GM10248 (cell line): ENCODE results near the gene PPP1R27.

Experiments used
- CTCF ChIA-PET: fragments of 300-600 bp; sonication (Branson Sonifier 250); formaldehyde crosslinking; extraction: SDS; loops from one replicate; lab custom pipeline; 2021; ENCODE audit warnings: antibody characterized with exemption; lab: Yijun Ruan, JAX
- POLR2A ChIA-PET: fragments of 350-650 bp; sonication (Branson Sonifier 250); formaldehyde crosslinking; extraction: SDS; loops from one replicate; lab custom pipeline; 2020; ENCODE audit warnings: antibody characterized with exemption; lab: Yijun Ruan, JAX
- DNase-seq: peaks from one replicate; pipeline ENCODE4 v3.0.0; 2012; ENCODE audit errors: extremely low spot score
- CTCF ChIP-seq: IDR thresholded peaks from 2 replicates; pipeline ENCODE4 v1.5.1; 2012; ENCODE audit warnings: mild to moderate bottlenecking, low read depth; ENCODE audit errors: extremely low read depth, missing control alignments, control extremely low read depth

The PPP1R27 gene

GRCh38 chr17:81807210-81807719 lies 27.6 kb downstream of the PPP1R27 start:
- CTCF ChIA-PET: interaction anchor here (2.6 kb wide), 1 partner anchor 73 kb away, joined by 16 read pairs; no protein-coding TSS in a partner anchor
- no peak for DNase-seq
- TF ChIP-seq CTCF: no peak
- POLR2A ChIA-PET: interaction anchor here (0.6 kb wide), 2 partner anchors 269 to 1693 kb away, joined by 3 to 4 read pairs; no protein-coding TSS in a partner anchor

GRCh38 chr17:81806461-81807209 lies 28.2 kb downstream of the PPP1R27 start:
- no peak for TF ChIP-seq CTCF

GRCh38 chr17:81805707-81806460 lies 29.0 kb downstream of the PPP1R27 start:
- CTCF ChIA-PET: interaction anchor here (0.7 to 1.4 kb wide), 2 partner anchors 72 to 77 kb away, joined by 3 to 5 read pairs; no protein-coding TSS in a partner anchor
- no peak for TF ChIP-seq CTCF
- DNase-seq: no peak
- POLR2A ChIA-PET: no interaction called here

More at GRCh38 chr17:81806461-81807209, 28.2 kb downstream of the PPP1R27 start:
- ChIA-PET POLR2A (interaction anchor here (0.6 kb wide), 2 partner anchors 270 to 1693 kb away, joined by 3 to 4 read pairs; no protein-coding TSS in a partner anchor), CTCF (interaction anchor here (2.6 kb wide), 1 partner anchor 72 kb away, joined by 16 read pairs; no protein-coding TSS in a partner anchor)
- no peak for DNase-seq

- POLR2A ChIA-PET: no interaction called here
- TF ChIP-seq CTCF: no peak
- CTCF ChIA-PET: interaction anchor here (1.4 kb wide), 1 partner anchor 71 kb away, joined by 5 read pairs; no protein-coding TSS in a partner anchor
- no peak for DNase-seq
Observed at GRCh38 chr17:81804559-81805399, 30.1 kb downstream of the PPP1R27 start.

GRCh38 chr17:81803728-81804558 lies 30.9 kb downstream of the PPP1R27 start, which contains the start of gene GCGR:
Gene GCGR, plus strand, starts transcription at chr17:81804150. Its CDS starts 4,869 bp downstream, at chr17:81809019.
- TF ChIP-seq CTCF: no peak
- no peak for DNase-seq
- ChIA-PET POLR2A (no interaction called here), CTCF (no interaction called here)
